ENCODE data around the gene ADAM23.

The ADAM23 gene

GRCh38 chr2:206561962-206562361, 118.6 kb downstream of the ADAM23 start:
- no peak for DNase-seq (ENCODE audit: low read depth in 4 of 4, low spot score in 1 of 4)

GRCh38 chr2:206562375-206562774, 119.0 kb downstream of the ADAM23 start:
- DNase-seq (ENCODE audit: low read depth in 4 of 4, low spot score in 1 of 4), result no peak

- DNase-seq (ENCODE audit: low read depth in 4 of 4, low spot score in 1 of 4), result no peak
These were observed 120.0 kb downstream of the ADAM23 start for GRCh38 chr2:206563374-206563773.

GRCh38 chr2:206565666-206566065, 122.3 kb downstream of the ADAM23 start:
- no peak for DNase-seq (ENCODE audit: low read depth in 4 of 4, low spot score in 1 of 4)

- no peak for DNase-seq (ENCODE audit: low read depth in 4 of 4, low spot score in 1 of 4)
These were observed 126.1 kb downstream of the ADAM23 start for GRCh38 chr2:206569470-206569869.

GRCh38 chr2:206570199-206570598, 126.9 kb downstream of the ADAM23 start:
- DNase-seq (ENCODE audit: low read depth in 4 of 4, low spot score in 1 of 4), result no peak

- no peak for DNase-seq (ENCODE audit: low read depth in 4 of 4, low spot score in 1 of 4)
These were observed 129.4 kb downstream of the ADAM23 start for GRCh38 chr2:206572725-206573124.

- no peak for DNase-seq (ENCODE audit: low read depth in 4 of 4, low spot score in 1 of 4)
These were observed 130.5 kb downstream of the ADAM23 start for GRCh38 chr2:206573793-206574192.

GRCh38 chr2:206584323-206585116, 141.2 kb downstream of the ADAM23 start:
- no peak for DNase-seq (ENCODE audit: low read depth in 4 of 4, low spot score in 1 of 4)

GRCh38 chr2:206585335-206585734, 142.0 kb downstream of the ADAM23 start:
- no peak for DNase-seq (ENCODE audit: low read depth in 4 of 4, low spot score in 1 of 4)

- no peak for DNase-seq (ENCODE audit: low read depth in 4 of 4, low spot score in 1 of 4)
These were observed 143.3 kb downstream of the ADAM23 start for GRCh38 chr2:206586609-206587008.

GRCh38 chr2:206597717-206598218, 154.4 kb downstream of the ADAM23 start:
- DNase-seq (ENCODE audit: low read depth in 4 of 4, low spot score in 1 of 4), result no peak

GRCh38 chr2:206603243-206603642, 159.9 kb downstream of the ADAM23 start:
- no peak for DNase-seq (ENCODE audit: low read depth in 4 of 4, low spot score in 1 of 4)

- DNase-seq (ENCODE audit: low read depth in 4 of 4, low spot score in 1 of 4), result no peak
These were observed 167.1 kb downstream of the ADAM23 start for GRCh38 chr2:206610451-206610850.

GRCh38 chr2:206611191-206611590, 167.9 kb downstream of the ADAM23 start:
- no peak for DNase-seq (ENCODE audit: low read depth in 4 of 4, low spot score in 1 of 4)

- no peak for DNase-seq (ENCODE audit: low read depth in 4 of 4, low spot score in 1 of 4)
These were observed 168.4 kb downstream of the ADAM23 start for GRCh38 chr2:206611736-206612135.

- no peak for DNase-seq (ENCODE audit: low read depth in 4 of 4, low spot score in 1 of 4)
These were observed 171.5 kb downstream of the ADAM23 start for GRCh38 chr2:206614811-206615210.

GRCh38 chr2:206615417-206616089, 172.2 kb downstream of the ADAM23 start:
- DNase-seq (ENCODE audit: low read depth in 4 of 4, low spot score in 1 of 4), result no peak

GRCh38 chr2:206616151-206616550, 172.8 kb downstream of the ADAM23 start:
- DNase-seq (ENCODE audit: low read depth in 4 of 4, low spot score in 1 of 4), result no peak

- no peak for DNase-seq (ENCODE audit: low read depth in 4 of 4, low spot score in 1 of 4)
These were observed 175.7 kb downstream of the ADAM23 start for GRCh38 chr2:206619011-206619410.

- no peak for DNase-seq (ENCODE audit: low read depth in 4 of 4, low spot score in 1 of 4)
These were observed 182.8 kb downstream of the ADAM23 start for GRCh38 chr2:206626108-206626507.

GRCh38 chr2:206627632-206628031, 184.3 kb downstream of the ADAM23 start:
- DNase-seq (ENCODE audit: low read depth in 4 of 4, low spot score in 1 of 4), result no peak

Data from stimulated activated CD4-positive, alpha-beta T cell treated with anti-CD3 and anti-CD28 coated beads, Interleukin-1b, Interleukin-23, amount 100 ng/mL, for 24 hours (primary cell).